Activated CD8-positive, alpha-beta T cell treated with anti-CD3 and anti-CD28 coated beads, Interleukin-2, amount 10 ng/mL, durations not matched to agents 7 days and 5 days (primary cell): Measurements from ENCODE around the gene SURF4. TPM values are rescaled to one million over a fixed set of nuclear protein-coding genes. Genes with fewer than 3 reads are reported as not detected.
A peak's percentile ranks its signal among the peaks of the same experiment; 100 is the strongest.

Experiments
- ATAC-seq: fragments of 150-1000 bp; cut with Tn5 transposase; one replicate; pipeline ENCODE4 v1.10.0; 2021; ENCODE audit warnings: moderate library complexity
- CTCF ChIA-PET: fragments of 350-600 bp; sonication (Branson Sonifier 250); formaldehyde crosslinking; loops from one replicate; lab custom pipeline; 2021; ENCODE audit warnings: antibody characterized with exemption; lab: Charles Lee
- POLR2A ChIA-PET: fragments of 350-600 bp; sonication (Branson Sonifier 250); formaldehyde crosslinking; loops from one replicate; lab custom pipeline; 2021; ENCODE audit warnings: antibody characterized with exemption; lab: Charles Lee
- DNase-seq: peaks from one replicate; pipeline ENCODE4 v3.0.0-alpha.2; 2020
- H3K27ac Mint-ChIP-seq: one replicate; pipeline ENCODE4 v1.8.0; 2021; ENCODE audit warnings: mild to moderate bottlenecking, mixed read lengths
- H3K27me3 Mint-ChIP-seq: one replicate; pipeline ENCODE4 v1.8.0; 2021; ENCODE audit warnings: low read depth, mixed read lengths
- H3K36me3 Mint-ChIP-seq: one replicate; pipeline ENCODE4 v1.8.0; 2021; ENCODE audit warnings: low read depth, mixed read lengths
- H3K4me1 Mint-ChIP-seq: one replicate; pipeline ENCODE4 v1.8.0; 2021; ENCODE audit warnings: low read depth, mixed read lengths
- H3K4me3 Mint-ChIP-seq: one replicate; pipeline ENCODE4 v1.8.0; 2021; ENCODE audit warnings: mild to moderate bottlenecking, mixed read lengths
- H3K9me3 Mint-ChIP-seq: one replicate; pipeline ENCODE4 v1.8.0; 2022; ENCODE audit warnings: mixed read lengths; ENCODE audit not compliant: insufficient read depth
- total RNA-seq, 2 experiments: library from RNA; stranded (reverse); gene quantifications; one replicate each; pipeline ENCODE4 v1.2.3, GENCODE V29; 2021

The SURF4 gene
- total RNA-seq: 100 to 1,000 TPM; 175 to 176 TPM

DNA sequence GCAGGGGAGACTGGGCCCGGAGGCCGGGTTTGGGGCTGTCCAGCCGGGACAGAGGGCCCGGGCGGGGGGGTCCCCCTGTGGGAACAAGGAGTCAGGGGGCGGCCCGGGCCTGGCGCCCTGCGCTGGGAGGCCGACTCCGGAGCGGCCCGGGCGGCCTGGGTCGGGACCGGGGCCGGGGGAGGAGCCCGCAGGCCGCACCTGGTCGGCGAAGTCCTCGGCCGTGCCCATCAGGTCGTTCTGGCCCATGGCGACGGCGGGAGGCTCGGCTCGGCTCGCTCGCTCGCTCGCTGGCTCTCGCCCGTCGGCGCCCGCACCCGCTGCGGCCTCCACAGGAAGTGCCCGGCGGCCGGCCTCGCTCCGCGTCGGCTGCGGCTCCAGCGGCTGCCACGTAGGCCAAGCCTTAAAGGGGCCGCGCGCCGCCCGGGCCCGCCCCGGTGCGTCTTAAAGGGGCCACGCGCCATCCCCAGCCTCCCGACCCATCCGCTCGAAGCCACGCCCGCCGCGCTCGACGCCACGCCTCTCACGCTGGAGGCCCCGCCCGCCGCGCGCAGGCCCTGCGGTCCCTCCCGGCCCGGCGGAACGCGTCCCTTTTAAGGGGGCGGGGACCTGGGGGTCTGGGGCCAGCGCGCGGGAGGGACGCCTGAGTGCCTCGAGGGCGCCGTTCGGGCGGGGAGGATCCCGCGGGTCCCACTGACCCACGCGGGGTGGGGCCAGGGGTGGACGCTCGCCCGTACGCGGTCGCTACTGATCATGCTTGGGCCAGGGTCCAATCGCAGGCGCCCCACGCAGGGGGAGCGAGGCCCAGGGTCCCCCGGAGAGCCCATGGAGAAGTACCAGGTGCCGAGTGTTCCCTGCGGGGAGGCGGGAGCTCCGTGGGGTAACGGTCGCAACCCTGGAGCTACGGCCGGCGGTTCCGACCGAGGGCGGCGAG is at the start of gene SURF4, which contains the start of gene STKLD1:
Gene SURF4 (minus strand): TSS at position 337 of the 931 bp plus-strand sequence. CDS start 91 bp downstream, at position 246.
Gene STKLD1 (plus strand): TSS at position 643 of the 931 bp plus-strand sequence. CDS start 108 bp downstream, at position 751.
- Mint-ChIP-seq H3K9me3 (no peaks in the 10 kb centered on the region), H3K36me3 (peaks cover 34% of the 10 kb centered on the region), H3K27me3 (peaks cover 3% of the 10 kb centered on the region), H3K27ac (peak within 1 kb of the TSS; percentile 99), H3K4me1 (peaks cover 48% of the 10 kb centered on the region), H3K4me3 (peak within 1 kb of the TSS; percentile 99)
- DNase-seq (peak; percentile 96), ATAC-seq (peak; percentile 85)
- ChIA-PET POLR2A (interaction anchor here (0.6 to 11.5 kb wide), 14 partner anchors 9 to 992 kb away, joined by 3 to 192 read pairs (median 4); partner anchors contain the start of genes CACFD1, GTF3C5, MED22 and REXO4), CTCF (interaction anchor here (0.6 to 2.1 kb wide), 7 partner anchors 10 to 111 kb away, joined by 3 to 8 read pairs (median 4); no protein-coding TSS in a partner anchor)

DNA sequence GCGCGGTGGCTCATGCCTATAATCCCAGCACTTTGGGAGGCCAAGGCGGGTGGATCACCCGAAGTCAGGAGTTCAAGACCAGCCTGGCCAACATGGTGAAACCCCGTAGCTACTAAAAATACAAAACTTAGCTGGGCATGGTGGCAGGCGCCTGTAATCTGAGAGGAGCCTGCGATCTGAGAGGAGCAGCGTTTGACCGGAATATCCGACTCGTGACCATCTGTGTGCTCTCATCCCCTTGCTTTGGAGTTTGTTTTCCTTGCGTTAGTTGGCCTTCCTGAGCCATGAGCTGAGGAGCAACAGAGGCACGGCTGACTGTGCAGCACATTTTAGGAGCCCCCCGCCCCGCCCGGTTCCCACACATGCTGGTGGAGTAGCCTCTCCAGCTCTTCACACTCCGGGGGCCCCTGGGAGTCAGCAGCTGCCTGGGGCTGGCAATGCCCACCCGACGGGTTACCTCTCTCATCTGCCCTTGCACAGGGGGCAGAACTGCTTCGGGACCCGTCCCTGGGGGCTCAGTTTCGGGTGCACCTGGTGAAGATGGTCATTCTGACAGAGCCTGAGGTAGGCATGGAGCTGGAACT is 49.3 kb upstream of the SURF4 start:
- no peak for ATAC-seq
- Mint-ChIP-seq H3K9me3 (no peaks in the 10 kb centered on the region), H3K27me3 (peaks cover 14% of the 10 kb centered on the region), H3K36me3 (no peaks in the 10 kb centered on the region), H3K4me1 (peaks cover 20% of the 10 kb centered on the region), H3K27ac (no peak overlapping the region), H3K4me3 (no peak overlapping the region)
- POLR2A ChIA-PET: no interaction called here
- CTCF ChIA-PET: no interaction called here
- no peak for DNase-seq

DNA sequence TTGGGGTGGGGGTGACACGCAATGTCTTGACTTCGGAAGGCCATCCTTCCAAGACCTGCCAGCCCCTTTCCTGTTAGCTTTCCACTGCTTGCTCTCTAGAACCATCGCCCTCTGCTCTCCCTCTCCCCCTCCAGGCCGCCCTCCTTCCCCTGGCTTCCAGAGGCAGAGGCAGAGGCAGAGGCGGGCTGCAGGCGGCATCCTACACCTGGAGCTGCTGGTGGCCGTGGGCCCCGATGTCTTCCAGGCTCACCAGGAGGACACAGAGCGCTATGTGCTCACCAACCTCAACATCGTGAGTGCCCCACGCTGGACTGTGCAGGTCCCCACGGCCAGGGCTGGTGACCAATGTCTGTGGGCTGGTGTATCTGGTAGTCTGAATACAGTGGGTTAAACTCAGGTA is 48.3 kb upstream of the SURF4 start:
- Mint-ChIP-seq H3K9me3 (no peaks in the 10 kb centered on the region), H3K36me3 (no peaks in the 10 kb centered on the region), H3K27ac (no peak overlapping the region), H3K4me1 (peaks cover 19% of the 10 kb centered on the region), H3K27me3 (peaks cover 14% of the 10 kb centered on the region), H3K4me3 (no peak overlapping the region)
- DNase-seq (no peak), ATAC-seq (no peak)
- ChIA-PET CTCF (no interaction called here), POLR2A (no interaction called here)

DNA sequence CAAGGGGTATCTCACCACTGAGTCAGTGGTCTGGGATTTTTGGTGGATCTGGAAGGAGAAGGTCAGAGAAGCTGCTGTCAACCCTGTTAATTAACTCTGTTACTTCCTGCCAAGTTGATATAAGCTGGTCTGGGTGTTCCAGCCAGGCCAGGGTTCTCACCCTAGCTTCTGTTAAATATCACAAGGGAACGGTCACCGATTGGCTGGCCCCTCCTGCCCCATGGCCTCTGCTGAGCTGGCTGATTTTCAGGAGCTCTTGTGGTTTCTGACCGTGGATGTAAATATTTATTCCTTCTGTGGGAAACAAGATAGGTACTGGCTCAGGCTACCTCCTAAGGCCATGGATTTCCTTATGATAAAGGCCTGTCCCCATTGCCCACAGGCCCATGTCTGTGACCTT is 47.4 kb upstream of the SURF4 start:
- H3K4me1 Mint-ChIP-seq: peaks cover 28% of the 10 kb centered on the region
- no peaks in the 10 kb centered on the region for H3K9me3 Mint-ChIP-seq
- H3K27me3 Mint-ChIP-seq: peaks cover 14% of the 10 kb centered on the region
- ATAC-seq (no peak), DNase-seq (no peak)
- H3K27ac Mint-ChIP-seq: no peak overlapping the region
- CTCF ChIA-PET: no interaction called here
- H3K4me3 Mint-ChIP-seq: no peak overlapping the region
- peaks cover 2% of the 10 kb centered on the region for H3K36me3 Mint-ChIP-seq
- POLR2A ChIA-PET: no interaction called here

DNA sequence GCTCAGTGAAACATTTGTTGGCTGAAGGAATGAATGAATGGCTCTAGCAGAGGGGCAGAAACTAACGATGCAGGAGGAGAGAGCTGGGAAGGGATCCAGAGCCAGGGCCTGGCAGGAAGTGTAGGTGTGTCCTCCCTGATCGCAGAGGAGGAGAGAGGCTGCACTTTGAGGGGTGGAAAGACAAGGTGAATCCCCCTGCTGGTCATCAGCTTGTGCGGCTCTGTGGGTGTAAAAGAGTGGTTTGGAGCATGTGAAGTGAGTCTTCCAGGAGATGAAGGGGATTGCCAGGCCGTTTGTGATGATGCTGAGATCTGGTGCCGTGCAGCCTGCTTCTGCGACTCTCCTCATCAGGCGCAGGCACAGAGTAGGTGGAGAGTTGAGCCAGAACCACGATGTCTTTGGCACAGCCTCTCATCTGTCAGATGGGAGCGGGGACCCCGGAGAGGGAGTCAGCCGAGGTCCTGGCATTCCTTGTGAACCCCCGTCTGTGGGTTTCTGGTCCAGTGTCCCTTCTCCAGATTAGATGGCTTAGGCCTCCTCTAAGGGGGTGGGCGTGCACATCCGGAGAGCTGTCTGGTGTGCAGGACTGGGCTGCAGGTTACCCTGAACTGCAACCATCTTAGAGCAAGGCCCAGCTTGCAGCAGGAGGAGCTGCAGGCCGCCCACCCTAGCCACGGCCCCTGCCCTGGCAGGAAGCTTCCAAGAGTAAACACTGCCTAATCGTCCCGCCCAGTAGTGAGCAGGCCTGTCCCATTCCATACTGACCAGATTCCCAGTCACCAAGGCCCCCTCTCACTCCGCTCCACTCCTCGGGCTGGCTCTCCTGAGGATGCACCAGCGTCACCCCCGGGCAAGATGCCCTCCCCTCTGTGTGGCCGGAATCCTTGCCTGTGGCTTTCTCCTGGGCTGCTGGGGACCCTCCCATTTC is 46.0 kb upstream of the SURF4 start, which contains the start of gene ADAMTS13:
Gene ADAMTS13 (plus strand): TSS at position 753 of the 928 bp plus-strand sequence. CDS start 77 bp downstream, at position 830.
- Mint-ChIP-seq H3K4me3 (no peak within 1 kb of the TSS), H3K9me3 (no peaks in the 10 kb centered on the region), H3K36me3 (peaks cover 2% of the 10 kb centered on the region), H3K27ac (no peak within 1 kb of the TSS), H3K4me1 (peaks cover 34% of the 10 kb centered on the region), H3K27me3 (peaks cover 2% of the 10 kb centered on the region)
- CTCF ChIA-PET: interaction anchor here (0.6 to 1.6 kb wide), 3 partner anchors 51 to 302 kb away, joined by 3 to 5 read pairs (median 4); no protein-coding TSS in a partner anchor
- POLR2A ChIA-PET: interaction anchor here (0.8 kb wide), 1 partner anchor 74 kb away, joined by 3 read pairs; the partner anchor contains the start of genes MED22 and RPL7A
- DNase-seq (peak; percentile 43), ATAC-seq (no peak)

DNA sequence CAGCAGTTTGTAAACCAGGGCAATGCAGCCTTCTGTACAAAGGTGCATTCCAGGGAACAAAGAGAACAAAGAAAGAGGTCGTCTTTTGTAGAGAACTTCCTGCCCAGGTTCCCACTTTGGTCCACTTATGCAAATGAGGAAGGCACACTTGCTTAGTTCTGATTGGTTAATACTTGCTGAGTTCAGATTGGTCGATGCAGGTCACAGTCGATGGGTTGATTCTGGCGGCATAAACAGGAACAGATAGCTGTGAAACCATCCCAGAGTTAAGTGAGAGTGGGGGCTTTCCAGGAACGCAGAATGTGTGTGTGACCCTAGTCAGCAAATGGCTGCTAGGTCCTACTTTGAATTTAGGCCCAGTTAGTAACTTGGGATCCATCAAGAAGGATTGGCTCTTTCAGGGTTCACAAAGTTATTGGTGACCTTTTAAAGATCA is 44.5 kb upstream of the SURF4 start:
- Mint-ChIP-seq H3K4me3 (no peak overlapping the region), H3K27ac (peak overlapping the region; percentile 20), H3K27me3 (no peaks in the 10 kb centered on the region), H3K9me3 (no peaks in the 10 kb centered on the region), H3K4me1 (peaks cover 48% of the 10 kb centered on the region), H3K36me3 (peaks cover 12% of the 10 kb centered on the region)
- ChIA-PET CTCF (interaction anchor here (1.1 to 1.6 kb wide), 3 partner anchors 50 to 90 kb away, joined by 3 to 5 read pairs (median 4); no protein-coding TSS in a partner anchor), POLR2A (no interaction called here)
- no peak for ATAC-seq
- no peak for DNase-seq

DNA sequence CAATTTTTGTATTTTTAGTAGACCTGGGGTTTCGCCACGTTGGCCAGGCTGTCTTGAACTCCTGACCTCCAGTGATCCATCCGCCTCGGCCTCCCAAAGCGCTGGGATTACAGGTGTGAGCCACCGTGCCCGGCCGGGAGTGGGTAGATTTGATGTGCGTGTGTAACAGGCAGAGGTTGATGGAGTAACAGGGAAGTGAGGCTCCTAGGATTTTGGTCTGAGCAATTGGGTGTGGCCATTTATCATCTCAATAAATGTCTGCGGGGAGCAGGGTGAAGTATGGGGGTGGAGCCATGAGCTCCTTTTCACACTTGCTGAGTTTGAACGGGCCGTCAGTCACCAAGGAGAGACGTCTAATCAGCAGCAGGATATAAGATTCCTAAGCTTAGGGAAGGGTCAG is 43.1 kb upstream of the SURF4 start:
- no peaks in the 10 kb centered on the region for H3K9me3 Mint-ChIP-seq
- CTCF ChIA-PET: interaction anchor here (0.8 to 2.4 kb wide), 3 partner anchors 48 to 233 kb away, joined by 3 to 7 read pairs (median 3); no protein-coding TSS in a partner anchor
- no peaks in the 10 kb centered on the region for H3K27me3 Mint-ChIP-seq
- H3K4me1 Mint-ChIP-seq: peaks cover 61% of the 10 kb centered on the region
- H3K4me3 Mint-ChIP-seq: peak overlapping the region; percentile 93
- ATAC-seq (no peak), DNase-seq (no peak)
- H3K36me3 Mint-ChIP-seq: peaks cover 24% of the 10 kb centered on the region
- H3K27ac Mint-ChIP-seq: peak overlapping the region; percentile 95
- POLR2A ChIA-PET: interaction anchor here (2.2 kb wide), 1 partner anchor 64 kb away, joined by 4 read pairs; no protein-coding TSS in a partner anchor

DNA sequence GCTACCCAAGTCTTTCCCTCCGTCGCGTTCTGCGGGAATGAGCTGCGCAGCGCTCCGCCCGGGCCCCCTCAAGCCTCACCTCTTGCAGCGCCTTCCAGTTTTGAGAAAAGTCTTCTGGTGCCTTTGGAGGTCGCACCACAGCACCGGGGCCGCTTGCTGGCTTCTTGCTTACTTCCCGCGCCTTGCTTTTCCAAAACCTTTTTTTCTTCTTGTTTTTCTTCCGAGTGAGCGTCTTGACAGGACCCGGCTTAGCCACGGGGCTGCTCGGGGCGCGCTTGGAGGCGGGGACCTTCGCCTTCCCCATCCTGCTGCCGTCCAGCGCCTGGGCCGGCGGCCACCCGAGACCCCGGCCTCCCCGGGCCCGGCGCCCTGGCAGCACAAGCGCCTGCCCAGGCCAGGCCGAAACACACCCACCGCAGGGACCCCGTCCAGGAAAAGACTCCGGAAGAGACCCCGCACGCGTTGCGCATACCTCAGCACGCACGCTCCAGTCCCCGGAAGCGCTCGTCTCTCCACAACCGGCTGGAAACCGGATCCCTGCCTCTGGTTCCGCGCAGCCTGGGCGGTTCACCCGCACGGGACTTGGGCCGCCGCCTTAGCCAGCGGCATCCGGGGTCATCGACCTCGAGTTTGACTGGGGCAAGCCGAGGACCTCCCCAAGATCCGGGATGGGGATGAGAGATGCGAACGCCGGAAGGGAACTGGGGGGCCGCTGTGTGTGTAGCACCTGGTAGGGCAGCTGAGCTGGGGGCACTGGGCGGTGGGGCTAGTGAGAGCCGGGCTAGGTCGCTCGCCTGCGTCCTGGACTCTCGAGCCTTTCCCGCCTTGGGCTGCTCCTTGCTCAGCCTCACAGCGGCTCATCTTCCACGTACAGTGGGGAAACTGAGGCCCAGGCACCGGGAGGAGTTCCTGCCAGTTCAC is 41.9 kb upstream of the SURF4 start, which contains the start of gene REXO4:
Gene REXO4 (minus strand): TSS at position 470 of the 921 bp plus-strand sequence. CDS start 166 bp downstream, at position 304.
- H3K9me3 Mint-ChIP-seq: no peaks in the 10 kb centered on the region

DNA sequence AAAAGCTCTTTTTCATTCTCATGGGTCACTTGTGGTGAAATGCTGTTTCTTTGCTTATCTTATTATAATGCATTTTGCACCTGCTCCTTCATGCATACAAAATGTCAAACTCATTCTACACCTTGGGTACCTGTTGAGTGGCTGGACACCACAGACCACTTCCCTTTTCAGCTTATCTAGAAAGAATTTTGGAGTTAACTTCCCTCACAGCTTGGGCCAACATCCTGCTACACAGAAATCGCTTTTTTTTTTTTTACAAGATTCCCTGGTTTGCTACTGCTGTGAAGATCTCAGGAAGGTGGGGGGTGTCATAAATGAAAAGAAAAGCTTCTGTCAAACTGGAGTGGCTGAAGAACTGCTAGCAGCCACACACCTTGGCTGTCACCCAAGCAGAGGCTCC is 39.3 kb upstream of the SURF4 start:
- Mint-ChIP-seq H3K4me3 (peak overlapping the region; percentile 22), H3K27me3 (no peaks in the 10 kb centered on the region), H3K27ac (peak overlapping the region; percentile 47), H3K9me3 (no peaks in the 10 kb centered on the region), H3K36me3 (peaks cover 49% of the 10 kb centered on the region), H3K4me1 (peaks cover 51% of the 10 kb centered on the region)
- ChIA-PET POLR2A (interaction anchor here (1.0 to 1.5 kb wide), 2 partner anchors 44 to 58 kb away, joined by 4 to 6 read pairs; no protein-coding TSS in a partner anchor), CTCF (interaction anchor here (2.3 kb wide), 1 partner anchor 9 kb away, joined by 9 read pairs; no protein-coding TSS in a partner anchor)
- no peak for ATAC-seq
- DNase-seq: no peak

More for the DNA sequence above, 41.9 kb upstream of the SURF4 start, which contains the start of gene REXO4:
- Mint-ChIP-seq H3K27me3 (no peaks in the 10 kb centered on the region), H3K4me1 (peaks cover 64% of the 10 kb centered on the region), H3K27ac (peak within 1 kb of the TSS; percentile 95), H3K4me3 (peak within 1 kb of the TSS; percentile 93), H3K36me3 (peaks cover 33% of the 10 kb centered on the region)
- ATAC-seq: peak; percentile 92
- CTCF ChIA-PET: interaction anchor here (0.8 to 2.4 kb wide), 8 partner anchors 17 to 232 kb away, joined by 3 to 10 read pairs (median 3); partner anchors contain the start of gene SLC2A6
- DNase-seq: peak; percentile 92
- POLR2A ChIA-PET: interaction anchor here (0.5 to 2.2 kb wide), 5 partner anchors 17 to 386 kb away, joined by 3 to 5 read pairs (median 4); no protein-coding TSS in a partner anchor
